H1 (cell line): Measurements from ENCODE around the gene ENDOU. TPM values are rescaled to one million over a fixed set of nuclear protein-coding genes. Genes with fewer than 3 reads are reported as not detected.

Experiments
- CTCF ChIA-PET: fragments of 300-600 bp; sonication (Branson Sonifier 250); formaldehyde crosslinking; loops from one replicate; lab custom pipeline; 2021; ENCODE audit not compliant: partially characterized antibody; lab: Charles Lee
- POLR2A ChIA-PET: fragments of 300-600 bp; sonication (Branson Sonifier 250); formaldehyde crosslinking; loops from one replicate; lab custom pipeline; 2021; ENCODE audit warnings: inconsistent platforms; ENCODE audit not compliant: partially characterized antibody; lab: Charles Lee
- DNase-seq, 2 experiments: peaks; one replicate each; pipeline versions ENCODE4 v3.0.0 to v3.0.0-alpha.2; 2010 to 2022; ENCODE audit warnings: low spot score in 2 of 2, low read depth in 1 of 2, mixed read lengths in 1 of 2
- FAIRE-seq: peaks from 2 replicates; lab custom pipeline; 2011; peaks lifted over from hg19 to GRCh38; lab: Jason Lieb, UNC
- H2AFZ ChIP-seq: 2 replicates; pipeline ENCODE4 v1.8.1; 2012; ENCODE audit warnings: low read length, inconsistent platforms
- H2AK5ac ChIP-seq: 2 replicates; pipeline ENCODE4 v1.6.1; 2013; ENCODE audit warnings: low read depth, low read length
- H2BK120ac ChIP-seq: replicated peaks from 2 replicates; pipeline ENCODE3; 2013; ENCODE audit warnings: low read depth, low read length, inconsistent platforms
- H2BK12ac ChIP-seq: 2 replicates; pipeline ENCODE4 v1.6.1; 2013; ENCODE audit warnings: low read depth, low read length
- H2BK15ac ChIP-seq: 2 replicates; pipeline ENCODE4 v1.6.1; 2013; ENCODE audit warnings: low read length
- H2BK20ac ChIP-seq: 2 replicates; pipeline ENCODE4 v1.6.1; 2013; ENCODE audit warnings: low read length
- H2BK5ac ChIP-seq: 2 replicates; pipeline ENCODE4 v1.6.1; 2013; ENCODE audit warnings: low read depth, low read length
- H3K14ac ChIP-seq: 2 replicates; pipeline ENCODE4 v1.6.1; 2013; ENCODE audit warnings: inconsistent platforms; ENCODE audit not compliant: insufficient read length
- H3K18ac ChIP-seq: 2 replicates; pipeline ENCODE4 v1.6.1; 2013; ENCODE audit warnings: low read length; ENCODE audit errors: extremely low read depth
- H3K23ac ChIP-seq: 2 replicates; pipeline ENCODE4 v1.6.1; 2013; ENCODE audit warnings: inconsistent platforms; ENCODE audit not compliant: insufficient read length
- H3K23me2 ChIP-seq: 2 replicates; pipeline ENCODE4 v1.6.1; 2013; ENCODE audit warnings: low read depth, low read length
- H3K27ac ChIP-seq: 2 replicates; pipeline ENCODE4 v1.6.1; 2011; ENCODE audit warnings: low read depth, low read length, inconsistent platforms
- H3K27me3 ChIP-seq, 4 experiments: replicated peaks in 1 of 4; 1 replicate in 1 of 4; 2 replicates in 3 of 4; pipeline versions ENCODE4 v1.6.1 to v1.8.1; 2011 to 2013; ENCODE audit warnings: low read length in 3 of 4, mild to moderate bottlenecking in 3 of 4, inconsistent platforms in 2 of 4, mixed read lengths in 2 of 4, moderate library complexity in 1 of 4; ENCODE audit not compliant: control insufficient read depth in 3 of 4, insufficient read depth in 3 of 4; ENCODE audit errors: extremely low read depth in 1 of 4
- H3K36me3 ChIP-seq, 4 experiments: 2 replicates each; pipeline versions ENCODE4 v1.6.1 to v1.8.1; 2011 to 2013; ENCODE audit warnings: mild to moderate bottlenecking in 4 of 4, low read length in 3 of 4, moderate library complexity in 2 of 4, control low read depth in 1 of 4, inconsistent platforms in 1 of 4; ENCODE audit not compliant: insufficient read depth in 4 of 4, control insufficient read depth in 2 of 4
- H3K4ac ChIP-seq: replicated peaks from 2 replicates; pipeline ENCODE3; 2013; ENCODE audit warnings: low read length, low read depth, mixed read lengths, inconsistent platforms; ENCODE audit not compliant: insufficient read length
- H3K4me1 ChIP-seq, 4 experiments: replicated peaks in 1 of 4; 1 replicate in 1 of 4; 2 replicates in 3 of 4; pipeline versions ENCODE4 v1.6.1 to v1.8.1; 2011 to 2013; ENCODE audit warnings: low read length in 3 of 4, inconsistent platforms in 2 of 4, mixed read lengths in 1 of 4; ENCODE audit not compliant: insufficient read depth in 4 of 4, control insufficient read depth in 3 of 4
- H3K4me2 ChIP-seq, 2 experiments: 2 replicates each; pipeline versions ENCODE4 v1.6.1 to v1.8.1; 2011 to 2013; ENCODE audit warnings: low read depth in 2 of 2, low read length in 2 of 2, control low read depth in 1 of 2, inconsistent platforms in 1 of 2, mild to moderate bottlenecking in 1 of 2; ENCODE audit not compliant: insufficient read depth in 1 of 2
- H3K4me3 ChIP-seq, 4 experiments: fragments of 200-600, 300-600 bp in 1 of 4; sonication (generic), shearing (Covaris generic), sonication (Bioruptor Twin) in 1 of 4; 2 replicates each; pipeline versions ENCODE4 v1.5.1 to v1.8.1; 2011 to 2016; ENCODE audit warnings: low read length in 4 of 4, low read depth in 3 of 4, control low read depth in 2 of 4, inconsistent platforms in 2 of 4, mild to moderate bottlenecking in 2 of 4, mixed read lengths in 1 of 4, moderate library complexity in 1 of 4; ENCODE audit not compliant: insufficient read depth in 2 of 4; ENCODE audit errors: extremely low read depth in 1 of 4
- H3K56ac ChIP-seq: replicated peaks from 2 replicates; pipeline ENCODE3; 2013; ENCODE audit warnings: low read depth, mild to moderate bottlenecking, mixed read lengths, low read length, inconsistent platforms; ENCODE audit not compliant: insufficient read length
- H3K79me1 ChIP-seq: 2 replicates; pipeline ENCODE4 v1.6.1; 2013; ENCODE audit warnings: low read depth, low read length, control low read depth
- H3K79me2 ChIP-seq, 2 experiments: 2 replicates each; pipeline versions ENCODE4 v1.6.1 to v1.8.1; 2012 to 2013; ENCODE audit warnings: low read length in 2 of 2, mild to moderate bottlenecking in 2 of 2, inconsistent platforms in 1 of 2; ENCODE audit not compliant: insufficient read depth in 2 of 2, control insufficient read depth in 1 of 2
- H3K9ac ChIP-seq, 4 experiments: replicated peaks in 1 of 4; 1 replicate in 1 of 4; 2 replicates in 3 of 4; pipeline versions ENCODE4 v1.6.1 to v1.8.1; 2011 to 2013; ENCODE audit warnings: low read depth in 3 of 4, low read length in 3 of 4, control low read depth in 2 of 4, mild to moderate bottlenecking in 2 of 4, moderate library complexity in 2 of 4, inconsistent platforms in 1 of 4; ENCODE audit errors: extremely low read depth in 1 of 4
- H3K9me3 ChIP-seq, 2 experiments: 2 replicates each; pipeline versions ENCODE4 v1.6.1 to v1.8.1; 2012 to 2013; ENCODE audit warnings: mild to moderate bottlenecking in 2 of 2, moderate library complexity in 2 of 2, control low read depth in 1 of 2, inconsistent platforms in 1 of 2, low read depth in 1 of 2, low read length in 1 of 2, mixed read lengths in 1 of 2; ENCODE audit not compliant: insufficient read depth in 2 of 2
- H4K20me1 ChIP-seq, 2 experiments: replicated peaks in 1 of 2; 2 replicates each; pipeline versions ENCODE3 to v1.8.1; 2011 to 2013; ENCODE audit warnings: inconsistent platforms in 2 of 2, low read length in 2 of 2, mild to moderate bottlenecking in 1 of 2; ENCODE audit not compliant: insufficient read depth in 2 of 2, control insufficient read depth in 1 of 2
- H4K5ac ChIP-seq: 2 replicates; pipeline ENCODE4 v1.6.1; 2013; ENCODE audit warnings: low read length, low read depth, mixed read lengths, inconsistent platforms; ENCODE audit not compliant: insufficient read length
- H4K8ac ChIP-seq: 2 replicates; pipeline ENCODE4 v1.8.0; 2013; ENCODE audit warnings: mild to moderate bottlenecking, moderate library complexity, low read length, inconsistent platforms; ENCODE audit not compliant: insufficient read depth; ENCODE audit errors: extremely low read depth
- H4K91ac ChIP-seq: replicated peaks from 2 replicates; pipeline ENCODE3; 2013; ENCODE audit warnings: low read length, mixed read lengths, inconsistent platforms; ENCODE audit not compliant: insufficient read length
- CBX5 ChIP-seq: fragments of 300-800, 300-1000 bp; sonication (generic); IDR thresholded peaks from 2 replicates; pipeline ENCODE4 v1.7.1; 2016; ENCODE audit warnings: antibody characterized with exemption, low read length, low read depth
- POLR2A ChIP-seq, 2 experiments: IDR thresholded peaks; 1 replicate in 1 of 2; 2 replicates in 1 of 2; pipeline ENCODE4 v1.6.1; 2011; ENCODE audit warnings: low read depth in 2 of 2, low read length in 2 of 2, mild to moderate bottlenecking in 2 of 2; ENCODE audit errors: control extremely low read depth in 1 of 2
- YY1 ChIP-seq: IDR thresholded peaks from 2 replicates; pipeline ENCODE4 v1.6.1; 2011; ENCODE audit warnings: low read depth, mild to moderate bottlenecking, low read length
- WGBS, 2 experiments: shearing (Covaris generic) in 1 of 2; methylation state at CpG; one replicate each; pipeline versions ENCODE4 v1.1.6 to v1.1.7; 2013 to 2015; ENCODE audit warnings: low lambda C conversion rate in 2 of 2, mixed read lengths in 2 of 2, inconsistent platforms in 1 of 2, low coverage in 1 of 2, missing lambda C conversion rate in 1 of 2; ENCODE audit not compliant: insufficient replicate concordance in 2 of 2, insufficient coverage in 1 of 2, insufficient read length in 1 of 2; ENCODE audit errors: extremely low coverage in 1 of 2, missing lambda C conversion rate in 1 of 2; 5-methylcytosine and 5-hydroxymethylcytosine counted together
- polyA plus RNA-seq, 7 experiments: library from polyadenylated mRNA; depleted of rRNA in 3 of 7; stranded (reverse) in 5 of 7; unstranded in 2 of 7; fragments of >200 nt in 5 of 7; fragments of 200-250 nt in 2 of 7; gene quantifications; 1 replicate in 5 of 7; 2 replicates in 1 of 7; 4 replicates in 1 of 7; pipeline versions ENCODE4 v1.2.1 to v1.2.3, GENCODE V29; 2011 to 2013; ENCODE audit warnings: missing spikeins in 2 of 7, mixed read lengths in 2 of 7
- total RNA-seq: library from RNA; stranded (reverse); fragmentation: NEBNext Ultra II Directional; extraction: Animal tissue kit (Norgen Biotek cat#: 25700); gene quantifications from 2 replicates; pipeline ENCODE4 v1.2.1, GENCODE V29; 2021

Gene ENDOU
- total and polyA plus RNA-seq, 2 of the 8 experiments (the other 6 are each of a cell fraction or from before 2014, with no cell fraction given): not detected

GRCh38 chr12:47755655-47756562 is 30.6 kb upstream of the ENDOU start:
- no peak overlapping the region for H4K5ac ChIP-seq
- H3K27me3 ChIP-seq: peaks cover 0 to 2% (median 0%) of the 10 kb centered on the region in 4 experiments; a peak in 2 of 7 replicates
- no peak overlapping the region for H3K14ac ChIP-seq
- no peak overlapping the region for H3K9ac ChIP-seq
- no peak overlapping the region for H4K91ac ChIP-seq
- H4K8ac ChIP-seq: no peak overlapping the region
- H3K9me3 ChIP-seq: no peaks in the 10 kb centered on the region
- H3K36me3 ChIP-seq: no peaks in the 10 kb centered on the region
- H3K23ac ChIP-seq: no peak overlapping the region
- 0 out of 2 replicates have a peak overlapping the region, but pooled peaks have one; percentile 42 for H2BK5ac ChIP-seq
- CTCF ChIA-PET: interaction anchor here (0.9 to 64.6 kb wide), 10 partner anchors 7 to 87 kb away, joined by 3 to 2442 read pairs (median 16); partner anchors contain the start of genes ENDOU and SLC48A1
- peaks cover 14 to 27% (median 16%) of the 10 kb centered on the region in 4 experiments for H3K4me1 ChIP-seq
- H2BK120ac ChIP-seq: no peak overlapping the region
- DNase-seq (no peak), FAIRE-seq (no peak)
- H3K56ac ChIP-seq: no peak overlapping the region
- POLR2A ChIA-PET: interaction anchor here (1.1 to 5.6 kb wide), 9 partner anchors 8 to 63 kb away, joined by 3 to 78 read pairs (median 4); partner anchors contain the start of gene SLC48A1
- no peak overlapping the region for H3K4ac ChIP-seq
- WGBS, 2 experiments: 90% methylated on average over 8 of the region's 12 CpGs; no CpG with 5 or more reads in 1 of the 2 experiments
- H3K18ac ChIP-seq: no peak overlapping the region
- no peaks in the 10 kb centered on the region for H3K79me1 ChIP-seq
- no peak overlapping the region for H2AK5ac ChIP-seq
- no peak overlapping the region for H2AFZ ChIP-seq
- no peak overlapping the region for H2BK15ac ChIP-seq
- H2BK20ac ChIP-seq: peak overlapping the region; percentile 18; the same call in 1 of the 2 replicates
- H2BK12ac ChIP-seq: peak overlapping the region; percentile 71; the same call in 1 of the 2 replicates
- H3K23me2 ChIP-seq: peaks cover 8% of the 10 kb centered on the region; the same call in 1 of the 2 replicates
- H3K27ac ChIP-seq: no peak overlapping the region
- no peak overlapping the region for H3K4me3 ChIP-seq
- no peaks in the 10 kb centered on the region for H4K20me1 ChIP-seq
- no peaks in the 10 kb centered on the region for H3K79me2 ChIP-seq
- H3K4me2 ChIP-seq: no peak overlapping the region
- TF ChIP-seq POLR2A (IDR thresholded peaks at IDR 0.05; ENCODE audit: control extremely low read depth in 1 of 2, low read depth in 2 of 2, low read length in 2 of 2) (no peak), YY1 (no peak), CBX5 (no peak)
